Ascending aorta (tissue), 2 donors: ENCODE measurements around the gene NAV1. TPM values are rescaled to one million over a fixed set of nuclear protein-coding genes. Genes with fewer than 3 reads are reported as not detected.

Source experiments
- DNase-seq, 2 donors: peaks; one replicate each; pipeline ENCODE4 v3.0.0-alpha.2; 2019; ENCODE audit warnings: low spot score in 2 of 2
- H3K27ac ChIP-seq, 2 donors: fragments of 200-600 bp; sonication (generic); one replicate each; pipeline ENCODE4 v1.5.1; 2016 to 2017; ENCODE audit warnings: mild to moderate bottlenecking in 1 of 2
- H3K27me3 ChIP-seq: fragments of 200-600 bp; sonication (generic); one replicate; pipeline ENCODE4 v1.5.1; 2017
- H3K36me3 ChIP-seq, 2 donors: fragments of 200-600 bp; sonication (generic); one replicate each; pipeline ENCODE4 v1.5.1; 2016
- H3K4me1 ChIP-seq, 2 donors: fragments of 200-600 bp; sonication (generic); one replicate each; pipeline ENCODE4 v1.5.1; 2016 to 2017; ENCODE audit warnings: mild to moderate bottlenecking in 1 of 2
- H3K4me3 ChIP-seq, 2 donors: fragments of 200-600 bp; sonication (generic); one replicate each; pipeline ENCODE4 v1.5.1; 2016 to 2017; ENCODE audit warnings: mild to moderate bottlenecking in 1 of 2
- H3K9me3 ChIP-seq, 2 donors: fragments of 200-600 bp; sonication (generic); one replicate each; pipeline ENCODE4 v1.5.1; 2016
- intact Hi-C: fragments of 100-400 bp; cut with DNase I; formaldehyde crosslinking; loops from one replicate; pipeline ENCODE4 v1.15.1; 2023
- total RNA-seq: library from RNA; depleted of rRNA; stranded (reverse); fragments of >200 nt; gene quantifications from one replicate; pipeline ENCODE4 v1.1.0, GENCODE V29; 2016
- TF ChIP-seq, protein P1 (sequence below), 3 experiments: fragments of 200-600 bp in 2 of 3; fragments of 450-650 bp in 1 of 3; sonication (generic) in 2 of 3; IDR thresholded peaks; one replicate each; pipeline ENCODE4 v1.5.1; 2016 to 2019; ENCODE audit warnings: antibody characterized with exemption in 3 of 3, mild to moderate bottlenecking in 1 of 3, moderate library complexity in 1 of 3

NAV1 gene
- total RNA-seq, 1 donor from 2014 or later = 131 TPM

DNA sequence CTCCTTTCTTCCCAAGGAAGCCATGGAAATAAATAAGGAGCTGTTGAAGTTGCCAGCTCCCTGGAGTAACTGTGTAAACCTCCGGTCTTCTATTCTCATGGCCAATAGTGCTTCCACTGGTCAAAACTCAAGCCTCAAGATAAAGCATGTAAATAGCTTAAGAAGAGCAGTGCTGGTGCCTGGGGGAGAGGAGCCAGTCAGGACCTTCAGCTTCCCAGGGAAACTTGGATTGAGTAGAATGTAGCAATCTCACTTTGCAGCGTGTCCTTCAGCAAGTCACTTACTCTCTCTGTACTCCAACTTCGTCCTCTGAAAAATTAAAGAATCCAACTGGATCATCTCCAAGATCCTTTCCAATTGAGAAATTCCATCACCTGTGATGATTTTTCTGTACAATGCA, 44.7 kb downstream of the NAV1 start:
- no peak overlapping the region for H3K4me3 ChIP-seq

DNA sequence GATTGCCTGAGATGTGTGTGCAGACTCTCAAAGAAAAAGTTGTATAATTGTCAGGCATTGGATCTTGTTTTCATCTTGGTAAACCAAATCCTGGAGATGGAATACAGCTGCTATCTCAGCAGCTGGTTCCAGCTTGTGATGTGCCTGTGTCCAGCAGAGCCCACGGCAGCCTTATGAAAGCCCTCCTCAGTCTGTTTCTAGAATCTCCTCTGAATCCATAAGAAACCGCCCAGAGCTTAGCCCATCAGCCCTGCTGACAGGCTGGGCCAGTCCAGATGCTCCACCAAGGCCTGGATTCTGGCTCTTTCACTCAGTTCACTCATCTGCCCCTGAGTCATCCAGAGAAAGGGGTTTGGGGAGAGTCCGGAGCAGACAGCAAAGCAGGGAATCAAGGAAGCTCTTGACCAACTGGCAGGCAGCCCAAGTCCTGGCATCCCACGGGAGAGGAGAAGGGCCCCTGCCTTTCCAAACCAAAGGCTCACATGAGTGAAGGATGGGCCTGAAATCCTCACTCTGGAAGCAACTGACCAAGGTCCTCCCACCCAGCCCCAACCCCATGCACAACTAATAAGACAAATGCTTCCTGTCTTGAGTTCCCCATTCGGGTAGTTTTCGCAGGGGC, 45.7 kb downstream of the NAV1 start:
- DNase-seq = peak in 1 of 2 donors; percentile 62
- TF ChIP-seq, protein P1, sequence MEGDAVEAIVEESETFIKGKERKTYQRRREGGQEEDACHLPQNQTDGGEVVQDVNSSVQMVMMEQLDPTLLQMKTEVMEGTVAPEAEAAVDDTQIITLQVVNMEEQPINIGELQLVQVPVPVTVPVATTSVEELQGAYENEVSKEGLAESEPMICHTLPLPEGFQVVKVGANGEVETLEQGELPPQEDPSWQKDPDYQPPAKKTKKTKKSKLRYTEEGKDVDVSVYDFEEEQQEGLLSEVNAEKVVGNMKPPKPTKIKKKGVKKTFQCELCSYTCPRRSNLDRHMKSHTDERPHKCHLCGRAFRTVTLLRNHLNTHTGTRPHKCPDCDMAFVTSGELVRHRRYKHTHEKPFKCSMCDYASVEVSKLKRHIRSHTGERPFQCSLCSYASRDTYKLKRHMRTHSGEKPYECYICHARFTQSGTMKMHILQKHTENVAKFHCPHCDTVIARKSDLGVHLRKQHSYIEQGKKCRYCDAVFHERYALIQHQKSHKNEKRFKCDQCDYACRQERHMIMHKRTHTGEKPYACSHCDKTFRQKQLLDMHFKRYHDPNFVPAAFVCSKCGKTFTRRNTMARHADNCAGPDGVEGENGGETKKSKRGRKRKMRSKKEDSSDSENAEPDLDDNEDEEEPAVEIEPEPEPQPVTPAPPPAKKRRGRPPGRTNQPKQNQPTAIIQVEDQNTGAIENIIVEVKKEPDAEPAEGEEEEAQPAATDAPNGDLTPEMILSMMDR (IDR thresholded peaks at IDR 0.05) = no peak
- Histone ChIP-seq H3K27ac (no peak overlapping the region), H3K27me3 (no peaks in the 10 kb centered on the region), H3K4me1 (no peaks in the 10 kb centered on the region), H3K36me3 (no peaks in the 10 kb centered on the region), H3K4me3 (no peak overlapping the region), H3K9me3 (no peaks in the 10 kb centered on the region)
- intact Hi-C loops = no loop called here

More for the DNA sequence above, 44.7 kb downstream of the NAV1 start:
- intact Hi-C loops = no loop called here
- no peaks in the 10 kb centered on the region for H3K27me3 ChIP-seq
- H3K27ac ChIP-seq = no peak overlapping the region
- H3K9me3 ChIP-seq = no peaks in the 10 kb centered on the region
- DNase-seq = peak in 1 of 2 donors; percentile 3
- TF ChIP-seq, protein P1 (IDR thresholded peaks at IDR 0.05) = no peak
- H3K4me1 ChIP-seq = no peaks in the 10 kb centered on the region
- no peaks in the 10 kb centered on the region for H3K36me3 ChIP-seq

DNA sequence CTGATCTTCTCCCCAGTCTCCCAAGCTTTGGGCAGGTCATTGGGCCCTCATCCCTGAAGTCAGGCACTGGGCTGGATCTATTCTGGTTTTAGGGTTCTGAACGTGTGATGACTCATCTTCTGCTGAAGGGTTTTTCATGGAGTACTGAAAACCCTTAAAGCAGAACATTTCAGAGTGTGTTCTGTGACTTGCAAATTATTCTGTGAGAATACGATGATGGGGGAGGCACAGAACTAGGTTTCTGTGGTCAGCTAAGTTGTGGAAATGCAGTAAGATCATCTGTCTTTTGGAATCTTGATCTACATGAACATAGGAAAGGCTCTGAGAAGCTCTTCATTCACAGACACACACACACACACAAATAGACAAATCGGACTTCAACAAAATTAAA, 46.2 kb downstream of the NAV1 start:
- TF ChIP-seq, protein P1 (IDR thresholded peaks at IDR 0.05) = no peak
- no peaks in the 10 kb centered on the region for H3K4me1 ChIP-seq
- no peaks in the 10 kb centered on the region for H3K27me3 ChIP-seq
- no peaks in the 10 kb centered on the region for H3K9me3 ChIP-seq
- intact Hi-C loops = no loop called here
- DNase-seq = no peak
- H3K36me3 ChIP-seq = peaks cover 0 to 3% of the 10 kb centered on the region in 2 donors
- H3K27ac ChIP-seq = no peak overlapping the region
- H3K4me3 ChIP-seq = no peak overlapping the region

DNA sequence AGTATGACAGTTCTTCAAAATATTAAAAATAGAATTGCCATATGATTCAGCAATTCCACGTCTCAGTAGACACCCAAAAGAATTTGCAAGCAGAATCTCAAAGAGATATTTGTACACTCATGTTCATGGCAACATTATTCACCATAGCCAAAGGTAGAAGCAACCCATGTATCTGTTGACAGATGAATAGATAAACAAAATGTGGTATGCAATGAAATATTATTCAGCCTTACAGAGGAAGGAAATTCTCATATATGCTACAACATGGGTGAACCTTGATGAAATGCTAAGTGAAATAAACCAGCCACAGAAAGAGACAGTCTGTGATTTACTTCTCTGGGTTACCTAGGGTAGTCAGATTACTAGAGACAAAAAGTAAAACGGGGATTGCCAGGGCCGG, 47.0 kb downstream of the NAV1 start:
- no peaks in the 10 kb centered on the region for H3K4me1 ChIP-seq
- H3K36me3 ChIP-seq = peaks cover 6 to 8% of the 10 kb centered on the region in 2 donors
- TF ChIP-seq, protein P1 (IDR thresholded peaks at IDR 0.05) = no peak
- DNase-seq = no peak
- no peaks in the 10 kb centered on the region for H3K9me3 ChIP-seq
- intact Hi-C loops = no loop called here
- no peaks in the 10 kb centered on the region for H3K27me3 ChIP-seq
- H3K27ac ChIP-seq = no peak overlapping the region
- no peak overlapping the region for H3K4me3 ChIP-seq

DNA sequence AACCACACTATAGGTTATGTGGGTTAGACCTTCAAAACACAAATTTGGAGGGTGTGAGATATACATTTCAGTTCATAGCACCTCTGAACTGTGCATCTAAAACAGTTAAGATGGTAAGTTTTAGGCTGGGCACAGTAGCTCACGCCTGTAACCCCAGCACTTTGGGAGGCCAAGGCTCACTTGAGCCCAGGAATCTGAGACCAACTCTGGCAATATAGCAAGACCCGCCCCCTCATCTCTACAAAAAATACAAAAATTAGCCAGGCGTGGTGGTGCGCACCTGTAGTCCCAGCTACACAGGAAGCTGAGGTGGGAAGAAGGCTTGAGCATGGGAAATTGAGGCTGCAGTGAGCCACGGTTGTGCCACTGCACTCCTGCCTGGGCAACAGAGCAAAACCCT, 47.9 kb downstream of the NAV1 start:
- Histone ChIP-seq H3K9me3 (no peaks in the 10 kb centered on the region), H3K36me3 (peaks cover 8 to 12% of the 10 kb centered on the region in 2 donors), H3K27ac (no peak overlapping the region), H3K4me1 (no peaks in the 10 kb centered on the region), H3K27me3 (no peaks in the 10 kb centered on the region), H3K4me3 (no peak overlapping the region)
- DNase-seq = peak in 1 of 2 donors; percentile 44
- intact Hi-C loops = no loop called here
- TF ChIP-seq, protein P1 (IDR thresholded peaks at IDR 0.05) = no peak

DNA sequence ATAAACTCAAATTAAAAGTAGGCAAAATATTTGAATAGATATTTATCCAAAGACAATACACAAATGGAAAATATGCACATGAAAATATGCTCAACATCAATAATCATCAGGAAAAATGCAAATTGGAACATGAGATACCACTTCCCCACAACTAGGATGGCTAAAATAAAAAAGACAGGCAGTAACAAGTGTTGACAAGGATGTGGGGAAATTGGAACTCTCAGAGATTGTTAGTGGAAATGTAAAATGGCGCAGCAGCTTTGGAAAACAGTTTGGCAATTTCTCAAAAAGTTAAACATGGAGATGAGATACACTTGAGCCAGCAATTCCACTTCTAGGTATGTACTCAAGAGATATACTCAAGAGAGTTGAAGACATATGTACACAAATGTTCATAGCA, 48.8 kb downstream of the NAV1 start:
- intact Hi-C loops = no loop called here
- H3K4me3 ChIP-seq = no peak overlapping the region
- TF ChIP-seq, protein P1 (IDR thresholded peaks at IDR 0.05) = no peak
- peaks cover 0 to 3% of the 10 kb centered on the region in 2 donors for H3K4me1 ChIP-seq
- H3K27me3 ChIP-seq = no peaks in the 10 kb centered on the region
- H3K9me3 ChIP-seq = no peaks in the 10 kb centered on the region
- H3K27ac ChIP-seq = no peak overlapping the region
- DNase-seq = no peak
- H3K36me3 ChIP-seq = peaks cover 8 to 12% of the 10 kb centered on the region in 2 donors
